Effector memory CD8-positive, alpha-beta T cell (primary cell): ENCODE results near the gene ZRANB3.

Source experiments
- ATAC-seq: fragments of 150-1000 bp; cut with Tn5 transposase; replicated peaks from 2 replicates; pipeline ENCODE4 v1.10.0; 2021; ENCODE audit warnings: mild to moderate bottlenecking, moderate library complexity
- DNase-seq, 3 experiments: peaks; one replicate each; pipeline ENCODE4 v3.0.0; 2021
- H3K27ac Mint-ChIP-seq, 2 donors: one replicate each; pipeline ENCODE4 v1.8.0; 2022; ENCODE audit warnings: mild to moderate bottlenecking in 2 of 2, mixed read lengths in 2 of 2, moderate library complexity in 2 of 2
- H3K27me3 Mint-ChIP-seq, 2 donors: one replicate each; pipeline ENCODE4 v1.8.0; 2022; ENCODE audit warnings: mixed read lengths in 2 of 2
- H3K36me3 Mint-ChIP-seq: one replicate; pipeline ENCODE4 v1.8.0; 2022; ENCODE audit warnings: mild to moderate bottlenecking, moderate library complexity, mixed read lengths; ENCODE audit not compliant: insufficient read depth
- H3K4me1 Mint-ChIP-seq, 2 donors: one replicate each; pipeline ENCODE4 v1.8.0; 2022; ENCODE audit warnings: low read depth in 2 of 2, mixed read lengths in 2 of 2
- H3K4me3 Mint-ChIP-seq, 2 donors: one replicate each; pipeline ENCODE4 v1.8.0; 2022; ENCODE audit warnings: mild to moderate bottlenecking in 2 of 2, mixed read lengths in 2 of 2, moderate library complexity in 2 of 2
- H3K9me3 Mint-ChIP-seq, 2 donors: one replicate each; pipeline ENCODE4 v1.8.0; 2022; ENCODE audit warnings: mixed read lengths in 2 of 2

The ZRANB3 gene

GRCh38 chr2:135248611-135249010 lies 282.4 kb downstream of the ZRANB3 start:
- peaks cover 0 to 10% of the 10 kb centered on the region in 2 donors for H3K4me1 Mint-ChIP-seq
- no peaks in the 10 kb centered on the region for H3K36me3 Mint-ChIP-seq
- no peak overlapping the region for H3K4me3 Mint-ChIP-seq
- no peaks in the 10 kb centered on the region for H3K9me3 Mint-ChIP-seq
- no peak for DNase-seq
- no peaks in the 10 kb centered on the region for H3K27me3 Mint-ChIP-seq
- no peak for ATAC-seq
- no peak overlapping the region for H3K27ac Mint-ChIP-seq

GRCh38 chr2:135246711-135247270 lies 284.2 kb downstream of the ZRANB3 start:
- Mint-ChIP-seq H3K4me1 (peaks cover 0 to 10% of the 10 kb centered on the region in 2 donors), H3K9me3 (no peaks in the 10 kb centered on the region), H3K27me3 (no peaks in the 10 kb centered on the region), H3K36me3 (no peaks in the 10 kb centered on the region), H3K27ac (no peak overlapping the region), H3K4me3 (no peak overlapping the region)
- DNase-seq (no peak), ATAC-seq (no peak)

- ATAC-seq: peak; percentile 54
- H3K36me3 Mint-ChIP-seq: no peaks in the 10 kb centered on the region
- no peaks in the 10 kb centered on the region for H3K9me3 Mint-ChIP-seq
- no peaks in the 10 kb centered on the region for H3K27me3 Mint-ChIP-seq
- no peak overlapping the region for H3K27ac Mint-ChIP-seq
- H3K4me3 Mint-ChIP-seq: no peak overlapping the region
- H3K4me1 Mint-ChIP-seq: peaks cover 0 to 10% of the 10 kb centered on the region in 2 donors
- DNase-seq: no peak
Measured at GRCh38 chr2:135245071-135245470, 285.9 kb downstream of the ZRANB3 start.

- no peaks in the 10 kb centered on the region for H3K27me3 Mint-ChIP-seq
- no peak overlapping the region for H3K4me3 Mint-ChIP-seq
- no peaks in the 10 kb centered on the region for H3K9me3 Mint-ChIP-seq
- no peaks in the 10 kb centered on the region for H3K36me3 Mint-ChIP-seq
- no peaks in the 10 kb centered on the region for H3K4me1 Mint-ChIP-seq
- no peak for DNase-seq
- ATAC-seq: no peak
- no peak overlapping the region for H3K27ac Mint-ChIP-seq
Measured at GRCh38 chr2:135238651-135239050, 292.4 kb downstream of the ZRANB3 start.

- ATAC-seq (no peak), DNase-seq (no peak)
- Mint-ChIP-seq H3K4me1 (no peaks in the 10 kb centered on the region), H3K27ac (no peak overlapping the region), H3K36me3 (no peaks in the 10 kb centered on the region), H3K4me3 (no peak overlapping the region), H3K9me3 (no peaks in the 10 kb centered on the region), H3K27me3 (no peaks in the 10 kb centered on the region)
Measured at GRCh38 chr2:135230150-135230549, 300.9 kb downstream of the ZRANB3 start.

GRCh38 chr2:135227386-135227785 lies 303.6 kb downstream of the ZRANB3 start:
- ATAC-seq (no peak), DNase-seq (no peak)
- H3K36me3 Mint-ChIP-seq: no peaks in the 10 kb centered on the region
- H3K9me3 Mint-ChIP-seq: no peaks in the 10 kb centered on the region
- no peaks in the 10 kb centered on the region for H3K4me1 Mint-ChIP-seq
- H3K4me3 Mint-ChIP-seq: no peak overlapping the region
- no peaks in the 10 kb centered on the region for H3K27me3 Mint-ChIP-seq
- H3K27ac Mint-ChIP-seq: no peak overlapping the region

GRCh38 chr2:135226961-135227360 lies 304.1 kb downstream of the ZRANB3 start:
- Mint-ChIP-seq H3K9me3 (no peaks in the 10 kb centered on the region), H3K4me1 (no peaks in the 10 kb centered on the region), H3K27ac (no peak overlapping the region), H3K4me3 (no peak overlapping the region), H3K36me3 (no peaks in the 10 kb centered on the region), H3K27me3 (no peaks in the 10 kb centered on the region)
- ATAC-seq (no peak), DNase-seq (no peak)

GRCh38 chr2:135225781-135226180 lies 305.2 kb downstream of the ZRANB3 start:
- Mint-ChIP-seq H3K9me3 (no peaks in the 10 kb centered on the region), H3K4me3 (no peak overlapping the region), H3K4me1 (no peaks in the 10 kb centered on the region), H3K27me3 (no peaks in the 10 kb centered on the region), H3K27ac (no peak overlapping the region), H3K36me3 (no peaks in the 10 kb centered on the region)
- DNase-seq: no peak
- ATAC-seq: no peak

- no peaks in the 10 kb centered on the region for H3K9me3 Mint-ChIP-seq
- DNase-seq (no peak), ATAC-seq (no peak)
- H3K4me1 Mint-ChIP-seq: no peaks in the 10 kb centered on the region
- no peak overlapping the region for H3K4me3 Mint-ChIP-seq
- no peak overlapping the region for H3K27ac Mint-ChIP-seq
- H3K27me3 Mint-ChIP-seq: no peaks in the 10 kb centered on the region
- H3K36me3 Mint-ChIP-seq: no peaks in the 10 kb centered on the region
Measured at GRCh38 chr2:135219226-135219625, 311.8 kb downstream of the ZRANB3 start.

GRCh38 chr2:135218426-135218825 lies 312.6 kb downstream of the ZRANB3 start:
- H3K27me3 Mint-ChIP-seq: no peaks in the 10 kb centered on the region
- H3K27ac Mint-ChIP-seq: no peak overlapping the region
- H3K9me3 Mint-ChIP-seq: no peaks in the 10 kb centered on the region
- no peaks in the 10 kb centered on the region for H3K4me1 Mint-ChIP-seq
- no peaks in the 10 kb centered on the region for H3K36me3 Mint-ChIP-seq
- no peak overlapping the region for H3K4me3 Mint-ChIP-seq
- no peak for ATAC-seq
- no peak for DNase-seq

GRCh38 chr2:135212757-135213156 lies 318.3 kb downstream of the ZRANB3 start:
- Mint-ChIP-seq H3K4me3 (no peak overlapping the region), H3K27me3 (no peaks in the 10 kb centered on the region), H3K9me3 (no peaks in the 10 kb centered on the region), H3K36me3 (no peaks in the 10 kb centered on the region), H3K27ac (no peak overlapping the region), H3K4me1 (no peaks in the 10 kb centered on the region)
- DNase-seq: no peak
- no peak for ATAC-seq

- no peaks in the 10 kb centered on the region for H3K36me3 Mint-ChIP-seq
- H3K4me1 Mint-ChIP-seq: no peaks in the 10 kb centered on the region
- H3K4me3 Mint-ChIP-seq: no peak overlapping the region
- H3K9me3 Mint-ChIP-seq: no peaks in the 10 kb centered on the region
- H3K27ac Mint-ChIP-seq: no peak overlapping the region
- no peaks in the 10 kb centered on the region for H3K27me3 Mint-ChIP-seq
- ATAC-seq (no peak), DNase-seq (no peak)
Measured at GRCh38 chr2:135208016-135208415, 323.0 kb downstream of the ZRANB3 start.

GRCh38 chr2:135203944-135204343 lies 327.1 kb downstream of the ZRANB3 start:
- no peak overlapping the region for H3K4me3 Mint-ChIP-seq
- no peak overlapping the region for H3K27ac Mint-ChIP-seq
- H3K4me1 Mint-ChIP-seq: no peaks in the 10 kb centered on the region
- no peak for DNase-seq
- ATAC-seq: no peak
- no peaks in the 10 kb centered on the region for H3K9me3 Mint-ChIP-seq
- no peaks in the 10 kb centered on the region for H3K27me3 Mint-ChIP-seq
- no peaks in the 10 kb centered on the region for H3K36me3 Mint-ChIP-seq

GRCh38 chr2:135202751-135203150 lies 328.3 kb downstream of the ZRANB3 start:
- ATAC-seq (no peak), DNase-seq (no peak)
- no peaks in the 10 kb centered on the region for H3K9me3 Mint-ChIP-seq
- no peak overlapping the region for H3K4me3 Mint-ChIP-seq
- no peak overlapping the region for H3K27ac Mint-ChIP-seq
- no peaks in the 10 kb centered on the region for H3K27me3 Mint-ChIP-seq
- no peaks in the 10 kb centered on the region for H3K4me1 Mint-ChIP-seq
- no peaks in the 10 kb centered on the region for H3K36me3 Mint-ChIP-seq

GRCh38 chr2:135198481-135198880 lies 332.5 kb downstream of the ZRANB3 start:
- no peak for ATAC-seq
- DNase-seq: no peak
- H3K27me3 Mint-ChIP-seq: no peaks in the 10 kb centered on the region
- no peak overlapping the region for H3K27ac Mint-ChIP-seq
- H3K36me3 Mint-ChIP-seq: no peaks in the 10 kb centered on the region
- H3K4me1 Mint-ChIP-seq: no peaks in the 10 kb centered on the region
- peaks cover 0 to 7% of the 10 kb centered on the region in 2 donors for H3K9me3 Mint-ChIP-seq
- no peak overlapping the region for H3K4me3 Mint-ChIP-seq
